SK-N-SH treated with all-trans-retinoic acid at 6 μM for 48 hours (cell line): Measurements from ENCODE around the gene ARHGDIB.

Source experiments
- GLIS3 ChIP-seq: fragments of 250-450 bp; sonication (Bioruptor Pico); IDR thresholded peaks from 2 replicates; pipeline ENCODE4 v1.5.0; 2020; ENCODE audit warnings: mild to moderate bottlenecking, moderate library complexity
- ISL1 ChIP-seq: fragments of 250-450 bp; sonication (Bioruptor Pico); IDR thresholded peaks from 2 replicates; pipeline ENCODE4 v2.1.2; 2022; ENCODE audit warnings: mild to moderate bottlenecking, moderate library complexity
- TCF4 ChIP-seq: fragments of 250-450 bp; sonication (Bioruptor Pico); IDR thresholded peaks from 2 replicates; pipeline ENCODE4 v1.8.0; 2021; ENCODE audit warnings: mild to moderate bottlenecking, moderate library complexity, borderline replicate concordance
- TF ChIP-seq, protein P1 (sequence below): fragments of 250-450 bp; sonication (Bioruptor Pico); IDR thresholded peaks from 2 replicates; pipeline ENCODE4 v1.5.0; 2020; ENCODE audit warnings: mild to moderate bottlenecking, moderate library complexity

DNA sequence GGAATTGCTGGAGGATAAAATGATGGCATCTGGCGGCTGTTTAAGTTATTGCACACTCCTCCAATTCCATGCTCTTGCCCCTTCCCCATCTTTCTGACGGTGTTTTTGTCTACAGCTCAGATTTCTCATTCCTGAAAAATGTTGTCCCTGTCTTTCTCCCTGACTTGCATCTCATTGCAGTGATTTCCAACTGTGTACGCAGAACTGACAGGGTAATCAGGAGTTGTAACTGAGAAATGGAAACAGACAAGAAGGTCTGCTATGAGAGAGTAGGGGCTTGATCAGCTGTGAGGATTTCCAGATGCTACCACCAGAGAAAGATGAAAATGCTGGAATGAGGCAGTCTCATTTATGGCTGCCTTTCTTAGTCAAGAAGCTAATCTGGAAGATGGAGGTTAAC lies 24.4 kb downstream of the ARHGDIB start:
- no peak for TF ChIP-seq TCF4 (CRISPR knock-in tag)
- TF ChIP-seq, protein P1, sequence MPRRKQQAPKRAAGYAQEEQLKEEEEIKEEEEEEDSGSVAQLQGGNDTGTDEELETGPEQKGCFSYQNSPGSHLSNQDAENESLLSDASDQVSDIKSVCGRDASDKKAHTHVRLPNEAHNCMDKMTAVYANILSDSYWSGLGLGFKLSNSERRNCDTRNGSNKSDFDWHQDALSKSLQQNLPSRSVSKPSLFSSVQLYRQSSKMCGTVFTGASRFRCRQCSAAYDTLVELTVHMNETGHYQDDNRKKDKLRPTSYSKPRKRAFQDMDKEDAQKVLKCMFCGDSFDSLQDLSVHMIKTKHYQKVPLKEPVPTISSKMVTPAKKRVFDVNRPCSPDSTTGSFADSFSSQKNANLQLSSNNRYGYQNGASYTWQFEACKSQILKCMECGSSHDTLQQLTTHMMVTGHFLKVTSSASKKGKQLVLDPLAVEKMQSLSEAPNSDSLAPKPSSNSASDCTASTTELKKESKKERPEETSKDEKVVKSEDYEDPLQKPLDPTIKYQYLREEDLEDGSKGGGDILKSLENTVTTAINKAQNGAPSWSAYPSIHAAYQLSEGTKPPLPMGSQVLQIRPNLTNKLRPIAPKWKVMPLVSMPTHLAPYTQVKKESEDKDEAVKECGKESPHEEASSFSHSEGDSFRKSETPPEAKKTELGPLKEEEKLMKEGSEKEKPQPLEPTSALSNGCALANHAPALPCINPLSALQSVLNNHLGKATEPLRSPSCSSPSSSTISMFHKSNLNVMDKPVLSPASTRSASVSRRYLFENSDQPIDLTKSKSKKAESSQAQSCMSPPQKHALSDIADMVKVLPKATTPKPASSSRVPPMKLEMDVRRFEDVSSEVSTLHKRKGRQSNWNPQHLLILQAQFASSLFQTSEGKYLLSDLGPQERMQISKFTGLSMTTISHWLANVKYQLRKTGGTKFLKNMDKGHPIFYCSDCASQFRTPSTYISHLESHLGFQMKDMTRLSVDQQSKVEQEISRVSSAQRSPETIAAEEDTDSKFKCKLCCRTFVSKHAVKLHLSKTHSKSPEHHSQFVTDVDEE (CRISPR knock-in tag): no peak
- TF ChIP-seq GLIS3 (CRISPR knock-in tag): no peak
- TF ChIP-seq ISL1 (CRISPR knock-in tag): no peak
